Stimulated activated CD4-positive, alpha-beta T cell treated with anti-CD3 and anti-CD28 coated beads, Interleukin-1b, Interleukin-23, amount 100 ng/mL, for 4 hours (primary cell): ENCODE results near the gene S100A13.

Experiments
- DNase-seq, 2 donors: peaks; one replicate each; pipeline ENCODE4 v3.0.0-alpha.2; 2020; ENCODE audit warnings: low read depth in 2 of 2

S100A13 gene

GRCh38 chr1:153627715-153628626 lies 666 bp upstream of the S100A13 start, which contains the start of gene S100A1:
Gene S100A1, plus strand, starts transcription at chr1:153628434. Its CDS starts 2,088 bp downstream, at chr1:153630522.
- DNase-seq: no peak

DNA sequence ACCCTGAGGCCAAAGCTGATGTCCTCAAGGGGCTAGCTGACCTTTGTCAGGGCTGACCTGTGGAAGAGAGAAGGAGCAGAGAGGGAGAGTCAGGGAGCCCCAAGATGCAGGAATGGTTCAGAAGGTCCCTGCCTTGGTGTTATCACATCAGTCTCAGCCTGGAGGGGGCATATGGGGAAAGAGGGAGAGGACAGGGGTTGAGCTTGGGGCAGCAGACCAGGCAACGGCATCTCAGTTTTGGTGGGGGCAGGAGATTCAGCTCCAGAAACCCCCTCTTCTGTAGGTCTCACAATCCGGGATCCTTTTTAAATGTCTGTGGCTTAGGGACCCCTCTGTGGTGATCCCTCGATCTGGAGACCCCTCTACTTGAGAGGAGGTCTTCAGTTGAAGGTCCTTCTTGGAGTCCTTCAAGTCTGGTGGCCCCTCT lies 815 bp downstream of the S100A13 start:
- no peak for DNase-seq

DNA sequence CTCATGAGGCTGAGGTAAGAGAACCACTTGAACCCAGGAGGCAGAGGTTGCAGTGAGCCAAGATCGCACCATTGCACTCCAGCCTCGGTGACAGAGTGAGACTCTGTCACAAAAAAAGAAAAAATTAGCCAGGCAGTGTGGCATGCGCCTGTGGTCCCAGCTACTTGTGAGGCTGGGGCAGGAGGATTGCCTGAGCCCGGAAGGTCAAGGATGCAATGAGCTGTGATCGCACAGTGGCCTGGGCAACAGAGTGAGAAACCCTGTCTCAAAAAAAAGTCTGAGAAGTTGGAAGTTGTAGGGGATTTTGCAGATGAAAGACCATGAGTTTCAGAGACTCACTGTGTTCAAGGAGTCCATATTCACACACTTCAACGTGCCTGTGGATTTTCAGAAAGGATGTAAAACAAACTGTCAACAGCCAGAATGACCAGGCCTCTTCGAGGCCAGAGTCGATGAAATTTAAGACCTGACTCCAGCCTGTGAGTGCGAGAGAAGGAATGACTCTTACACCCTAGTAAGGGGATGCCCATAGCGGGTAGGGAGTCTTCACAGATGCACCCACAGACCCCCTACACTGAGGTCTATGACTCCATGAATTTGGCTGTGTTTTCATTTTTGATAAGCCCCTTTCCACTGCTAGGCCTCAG lies 2.2 kb downstream of the S100A13 start:
- no peak for DNase-seq

- no peak for DNase-seq
These were observed 4.2 kb downstream of the S100A13 start for GRCh38 chr1:153623101-153623500.

DNA sequence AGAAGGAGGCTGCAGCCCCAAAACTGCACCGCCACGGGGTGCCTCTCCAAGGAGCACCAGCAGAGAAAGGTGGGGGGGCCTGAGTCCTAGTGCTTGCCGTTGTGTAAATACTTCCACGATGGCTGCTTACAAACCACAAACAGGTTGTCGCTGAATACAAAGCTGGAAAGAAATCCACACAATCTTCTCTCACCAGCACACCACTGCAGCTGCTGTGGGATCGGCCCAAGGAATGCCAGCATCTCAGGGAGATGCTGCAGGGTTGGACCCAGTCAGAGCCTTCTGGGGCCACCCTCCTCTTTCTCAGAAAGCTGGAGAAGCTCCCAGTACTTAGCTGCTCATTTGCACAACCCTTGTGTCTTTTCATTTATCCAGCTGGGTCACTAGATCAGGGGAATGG lies 8.1 kb downstream of the S100A13 start:
- DNase-seq: no peak

- peak in 1 of 2 donors; percentile 63 for DNase-seq
These were observed 9.6 kb downstream of the S100A13 start for GRCh38 chr1:153617663-153618062.

DNA sequence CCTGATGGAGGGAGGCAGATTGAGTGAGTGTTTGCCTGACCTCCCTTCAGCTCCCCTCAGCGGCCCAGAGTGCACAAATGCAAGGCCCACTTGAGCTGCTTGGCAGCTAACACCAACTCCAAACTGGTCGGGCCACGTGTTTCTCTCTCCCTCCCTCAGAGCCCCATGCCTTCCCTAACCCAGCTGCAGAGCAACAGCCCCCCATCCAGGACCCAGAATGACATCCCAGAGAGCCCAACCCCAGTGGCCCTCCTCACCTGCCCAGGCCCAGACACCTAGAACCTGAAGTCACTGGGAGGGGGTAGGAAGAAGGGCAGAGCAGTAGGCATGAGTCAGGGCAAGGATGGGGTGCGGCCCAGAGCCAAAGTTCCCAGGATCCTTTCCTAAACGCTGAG lies 10.4 kb downstream of the S100A13 start:
- no peak for DNase-seq

GRCh38 chr1:153616144-153616916 lies 11.0 kb downstream of the S100A13 start, which contains the start of gene S100A14:
Gene S100A14, minus strand, starts transcription at chr1:153616325. Its CDS starts 467 bp downstream, at chr1:153615858.
- DNase-seq: no peak

DNA sequence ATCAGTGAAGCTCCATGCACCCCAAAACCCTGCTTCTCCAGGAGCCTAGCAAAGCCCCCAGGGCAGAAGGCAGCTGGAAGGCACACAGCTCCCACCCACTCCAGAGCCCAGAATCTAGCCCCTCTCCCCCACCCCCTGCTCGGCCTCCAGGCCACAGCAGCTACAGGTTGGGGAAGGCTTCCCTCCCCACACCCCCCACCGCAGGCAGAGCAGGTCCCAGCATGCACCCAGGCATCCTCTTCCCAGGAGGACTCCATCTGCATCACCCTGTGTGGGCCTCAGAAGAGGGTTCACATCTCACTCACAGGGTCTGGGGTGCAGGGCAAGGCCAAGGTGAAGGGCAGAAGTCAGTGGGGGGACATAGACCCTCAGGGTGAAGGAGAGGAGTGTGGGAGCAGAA lies 11.9 kb downstream of the S100A13 start:
- no peak for DNase-seq

GRCh38 chr1:153614906-153615305 lies 12.4 kb downstream of the S100A13 start:
- no peak for DNase-seq

DNA sequence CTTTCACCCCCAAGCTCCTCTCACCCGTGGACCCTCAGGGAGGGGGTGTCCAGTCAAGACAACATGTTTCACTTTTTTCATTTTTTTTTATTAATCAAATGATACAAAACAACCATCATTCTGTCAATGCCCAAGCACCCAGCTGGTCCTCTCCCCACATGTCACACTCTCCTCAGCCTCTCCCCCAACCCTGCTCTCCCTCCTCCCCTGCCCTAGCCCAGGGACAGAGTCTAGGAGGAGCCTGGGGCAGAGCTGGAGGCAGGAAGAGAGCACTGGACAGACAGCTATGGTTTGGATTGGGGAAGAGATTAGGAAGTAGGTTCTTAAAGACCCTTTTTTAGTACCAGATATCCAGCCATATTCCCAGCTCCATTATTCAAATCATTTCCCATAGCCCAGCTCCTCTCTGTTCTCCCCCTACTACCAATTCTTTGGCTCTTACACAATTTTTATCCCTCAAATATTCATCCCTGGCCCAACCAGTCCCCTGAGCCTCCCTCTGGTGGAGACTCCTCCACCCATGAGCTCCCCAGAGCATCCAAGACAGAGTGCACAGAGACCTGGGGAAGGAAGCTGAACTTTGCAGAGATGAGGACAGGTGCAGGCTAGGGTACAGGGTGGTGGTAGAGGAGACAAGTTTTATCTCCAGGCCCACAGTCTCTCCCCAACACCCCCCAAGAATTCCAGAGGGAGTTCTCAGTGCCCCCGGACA lies 13.0 kb downstream of the S100A13 start:
- no peak for DNase-seq

DNA sequence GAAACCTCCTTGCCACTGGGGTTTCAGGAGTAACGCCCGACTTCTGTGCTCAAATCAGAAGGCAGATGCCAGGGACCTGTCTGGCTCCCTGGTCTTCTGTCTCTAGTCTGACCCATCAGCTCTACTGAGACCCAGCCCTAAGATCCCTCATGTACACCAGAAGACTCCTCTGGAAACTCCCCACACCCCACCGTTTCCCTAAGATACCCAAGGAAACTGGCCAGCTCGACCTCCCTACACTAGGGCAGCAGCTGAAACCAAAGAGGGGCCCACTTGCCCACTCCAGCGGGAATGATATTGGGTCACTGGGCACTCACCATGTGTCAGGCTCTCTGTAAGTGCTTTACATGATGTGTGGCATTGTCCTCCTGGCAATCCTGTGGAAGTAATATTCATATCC lies 13.9 kb downstream of the S100A13 start:
- no peak for DNase-seq

DNA sequence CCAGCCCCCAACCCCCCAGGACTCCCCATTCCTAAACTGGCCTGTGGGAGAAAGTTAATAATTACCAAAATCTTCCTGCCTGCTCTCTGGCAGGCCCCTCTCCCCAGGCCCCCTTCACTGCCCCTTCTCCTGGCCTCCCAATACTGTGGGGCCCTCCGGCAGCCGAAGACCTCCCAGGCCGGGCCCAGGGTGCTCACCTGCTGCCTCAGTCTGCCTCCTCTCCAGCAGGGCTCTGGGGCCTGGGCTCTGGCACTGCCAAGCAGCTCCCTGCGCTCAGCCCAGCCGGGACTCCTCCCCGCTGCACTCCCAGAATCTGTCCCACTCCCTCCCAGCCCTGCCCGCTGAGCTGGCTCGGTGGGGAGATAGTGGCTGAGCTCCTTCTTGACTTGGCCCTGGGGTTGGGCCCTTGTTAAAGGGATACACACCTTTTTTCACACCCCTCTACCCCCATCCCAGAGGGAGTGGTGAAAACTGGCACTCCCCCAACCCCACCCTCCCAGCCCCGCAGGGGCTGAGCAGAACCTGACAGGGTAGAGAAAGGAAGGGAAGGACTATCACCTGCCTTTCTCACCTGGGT lies 14.5 kb downstream of the S100A13 start, which contains the start of gene S100A16:
TSS of gene S100A16 (minus strand) at position 383 of the 577 bp plus-strand sequence. CDS start 4,986 bp downstream, outside the sequence.
- no peak for DNase-seq

DNA sequence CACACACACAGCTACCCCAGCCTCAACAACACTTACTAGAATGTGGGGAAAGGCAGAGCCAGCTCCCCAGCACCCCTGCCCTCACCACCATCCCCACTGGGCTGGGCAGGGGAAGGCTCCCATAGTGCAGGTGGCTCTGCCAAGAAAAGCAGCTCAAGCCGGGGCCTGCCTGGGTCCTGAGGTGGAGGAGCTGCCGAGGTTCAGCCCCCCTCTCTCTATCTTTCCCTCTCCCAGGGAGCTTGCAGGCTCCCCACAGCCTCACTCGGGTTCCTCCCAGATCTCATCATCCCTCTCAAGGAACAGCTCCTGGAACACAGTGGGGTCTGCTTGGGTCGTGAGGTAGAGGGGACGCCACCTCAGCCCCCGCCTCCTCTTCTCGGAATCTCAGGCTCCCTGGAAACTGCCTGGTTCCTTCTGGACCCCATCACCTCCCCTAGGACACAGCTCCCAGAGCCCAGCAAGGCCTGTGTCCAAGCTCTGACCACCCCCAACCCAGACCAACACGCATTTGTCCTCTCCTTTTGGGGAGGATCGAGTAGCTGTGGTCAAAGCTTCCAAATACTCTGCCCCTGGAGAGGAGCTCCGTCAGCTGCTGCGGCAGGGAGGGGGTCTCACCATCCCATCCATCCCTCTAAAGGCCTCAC lies 15.1 kb downstream of the S100A13 start:
- no peak for DNase-seq

- no peak for DNase-seq
These were observed 15.9 kb downstream of the S100A13 start for GRCh38 chr1:153611356-153611755.

DNA sequence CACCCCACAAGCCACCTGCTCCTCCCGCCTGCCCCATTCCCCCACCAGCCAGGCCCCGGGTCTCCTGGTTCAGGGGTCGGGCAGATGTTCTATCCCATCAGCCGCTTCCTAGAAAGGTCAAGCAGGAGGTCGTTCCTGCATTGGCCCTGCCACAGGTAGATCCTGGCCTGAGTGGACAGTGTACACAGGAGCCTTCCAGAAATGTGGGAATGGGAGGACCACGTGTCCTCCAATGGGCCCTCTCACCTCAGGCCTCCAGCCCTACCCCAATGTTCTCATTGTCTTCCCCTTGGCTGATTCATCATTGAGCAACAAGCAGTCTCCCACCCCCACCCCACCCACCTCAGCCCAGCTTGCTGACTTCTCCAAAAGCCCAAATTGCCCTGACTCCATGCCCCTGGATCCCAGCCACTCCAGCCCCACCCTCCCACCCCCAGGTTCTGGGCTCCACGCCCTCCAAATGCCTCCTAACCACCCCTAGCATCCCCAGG lies 16.4 kb downstream of the S100A13 start:
- DNase-seq: no peak

- no peak for DNase-seq
These were observed 17.0 kb downstream of the S100A13 start for GRCh38 chr1:153610334-153610733.

DNA sequence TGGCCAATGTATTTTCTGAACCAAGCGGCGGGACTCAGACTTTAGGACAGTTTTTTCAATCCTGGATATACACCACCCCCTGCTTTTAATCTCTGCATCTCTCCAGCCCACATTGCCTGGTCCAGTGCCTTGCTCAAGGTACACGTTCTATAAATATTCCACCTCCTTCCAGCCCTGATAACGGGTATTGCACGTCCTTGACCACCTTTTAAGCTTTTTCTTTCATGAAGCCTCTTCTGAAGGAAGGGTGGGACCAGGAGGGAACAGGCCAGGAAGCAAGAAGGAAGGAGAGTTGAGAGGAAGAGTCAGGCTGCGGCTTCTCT lies 17.8 kb downstream of the S100A13 start:
- DNase-seq: no peak

DNA sequence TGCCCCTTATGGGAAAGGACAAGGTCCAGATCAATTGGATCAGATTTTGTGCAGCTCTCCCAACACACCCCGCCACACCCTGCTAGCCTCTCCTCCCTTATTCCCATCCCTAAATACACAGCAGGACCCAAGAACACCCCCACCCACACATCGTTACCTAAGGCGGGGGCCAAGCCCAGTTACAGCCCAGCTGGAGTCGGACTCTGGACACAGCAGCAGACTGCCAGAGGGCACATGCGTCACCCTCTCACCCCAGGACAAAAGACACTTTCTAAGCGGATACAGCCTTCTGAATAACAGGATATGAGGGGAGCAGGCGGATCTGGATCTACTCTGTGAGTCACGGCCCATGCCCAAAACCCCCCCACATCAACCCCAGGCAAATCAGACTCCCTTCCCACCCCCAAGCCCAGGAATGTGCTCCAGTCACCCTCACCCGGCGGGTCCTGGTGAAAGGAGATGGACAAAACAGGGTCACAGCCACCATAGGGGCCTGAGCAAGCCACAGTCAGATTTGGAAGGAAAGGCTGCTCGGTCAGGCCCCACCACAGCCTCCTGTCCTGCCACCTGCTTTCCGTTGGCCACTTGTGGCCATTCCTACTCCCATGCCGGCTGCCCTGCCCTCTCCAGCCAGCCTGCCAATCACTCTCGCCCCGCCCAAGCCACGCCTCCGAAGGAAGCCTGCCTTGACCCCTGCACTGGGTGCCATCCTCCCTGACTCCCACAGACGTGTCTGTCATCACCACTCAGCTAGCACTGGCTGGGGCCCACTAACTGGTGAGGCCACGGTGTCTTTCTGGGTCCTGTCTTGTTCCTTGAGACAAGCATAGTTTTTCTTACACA lies 18.3 kb downstream of the S100A13 start:
- no peak for DNase-seq
